Activated naive CD8-positive, alpha-beta T cell treated with anti-CD3 and anti-CD28 coated beads for 36 hours (primary cell): Measurements from ENCODE around the gene NPLOC4. TPM values are rescaled to one million over a fixed set of nuclear protein-coding genes. Genes with fewer than 3 reads are reported as not detected.

Experiments
- DNase-seq: peaks from one replicate; pipeline ENCODE4 v3.0.0; 2021
- H3K27ac Mint-ChIP-seq: one replicate; pipeline ENCODE4 v1.8.0; 2022; ENCODE audit warnings: mild to moderate bottlenecking, moderate library complexity, mixed read lengths
- H3K27me3 Mint-ChIP-seq: one replicate; pipeline ENCODE4 v1.8.0; 2022; ENCODE audit warnings: mild to moderate bottlenecking, mixed read lengths
- H3K36me3 Mint-ChIP-seq: one replicate; pipeline ENCODE4 v1.8.0; 2021; ENCODE audit warnings: mild to moderate bottlenecking, mixed read lengths
- H3K4me1 Mint-ChIP-seq: one replicate; pipeline ENCODE4 v1.8.0; 2021; ENCODE audit warnings: mixed read lengths
- H3K4me3 Mint-ChIP-seq: one replicate; pipeline ENCODE4 v1.8.0; 2022; ENCODE audit warnings: mild to moderate bottlenecking, moderate library complexity, mixed read lengths
- H3K9me3 Mint-ChIP-seq: one replicate; pipeline ENCODE4 v1.8.0; 2022; ENCODE audit warnings: mixed read lengths
- total RNA-seq, 2 experiments: library from RNA; stranded (reverse); gene quantifications; one replicate each; pipeline ENCODE4 v1.2.3, GENCODE V29; 2021

The NPLOC4 gene
- total RNA-seq, 2 experiments from 2014 or later, result 103 TPM

DNA sequence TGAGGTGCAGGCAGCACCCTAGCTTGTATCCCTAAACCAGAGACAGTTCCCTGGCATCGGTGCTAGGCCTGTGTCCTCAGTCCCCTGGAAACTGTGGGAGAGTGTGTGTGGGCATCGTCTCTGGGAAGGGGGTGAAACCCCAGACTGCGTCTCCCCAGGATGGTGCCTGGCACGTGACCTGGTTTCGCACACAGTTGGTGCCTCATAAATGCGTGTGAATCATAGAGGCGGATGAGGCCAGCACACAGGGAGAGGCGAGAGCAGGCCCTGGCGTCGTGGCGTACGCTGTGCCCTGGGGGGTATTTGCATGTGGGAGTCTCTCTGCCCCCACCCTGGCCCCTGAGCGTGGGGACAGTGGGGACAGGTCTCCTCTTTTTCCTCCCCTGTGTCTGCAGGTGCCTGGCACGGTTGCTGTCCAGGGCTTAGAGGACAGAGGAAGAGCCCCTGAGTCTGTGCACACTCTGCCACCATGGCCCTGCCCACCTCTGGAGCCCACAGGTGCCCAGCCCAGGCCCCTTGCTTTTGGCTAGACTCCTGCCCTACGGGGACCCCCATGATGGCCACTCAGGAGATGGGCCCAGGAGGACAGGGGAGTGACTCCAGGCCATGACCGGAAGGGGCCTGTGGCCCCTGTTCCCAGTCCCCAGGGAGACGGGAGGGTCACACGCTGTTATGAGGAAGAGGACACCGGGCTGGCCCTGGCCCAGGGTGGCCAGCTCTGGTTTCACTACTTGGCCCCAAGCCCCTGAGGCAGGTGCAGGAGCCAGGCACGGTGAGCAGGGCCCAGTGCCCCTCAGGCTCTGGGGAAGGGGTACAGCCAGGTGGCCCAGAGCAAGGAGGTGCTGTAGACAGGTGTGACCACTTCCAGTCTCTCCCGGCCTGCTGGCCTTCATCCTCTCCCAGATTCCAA lies 110.0 kb downstream of the NPLOC4 start:
- H3K27me3 Mint-ChIP-seq, result peaks cover 5% of the 10 kb centered on the region
- no peak for DNase-seq
- no peaks in the 10 kb centered on the region for H3K4me1 Mint-ChIP-seq
- no peaks in the 10 kb centered on the region for H3K36me3 Mint-ChIP-seq
- no peak overlapping the region for H3K4me3 Mint-ChIP-seq
- H3K9me3 Mint-ChIP-seq, result no peaks in the 10 kb centered on the region
- H3K27ac Mint-ChIP-seq, result no peak overlapping the region

GRCh38 chr17:81524865-81525159 lies 112.1 kb downstream of the NPLOC4 start:
- no peaks in the 10 kb centered on the region for H3K4me1 Mint-ChIP-seq
- no peak overlapping the region for H3K4me3 Mint-ChIP-seq
- H3K36me3 Mint-ChIP-seq, result no peaks in the 10 kb centered on the region

GRCh38 chr17:81524039-81524864 lies 112.7 kb downstream of the NPLOC4 start:
- no peak overlapping the region for H3K27ac Mint-ChIP-seq
- peaks cover 5% of the 10 kb centered on the region for H3K27me3 Mint-ChIP-seq
- H3K9me3 Mint-ChIP-seq, result no peaks in the 10 kb centered on the region
- H3K4me3 Mint-ChIP-seq, result no peak overlapping the region
- H3K4me1 Mint-ChIP-seq, result no peaks in the 10 kb centered on the region
- no peak for DNase-seq
- H3K36me3 Mint-ChIP-seq, result no peaks in the 10 kb centered on the region

More at GRCh38 chr17:81524865-81525159, 112.1 kb downstream of the NPLOC4 start:
- Mint-ChIP-seq H3K9me3 (no peaks in the 10 kb centered on the region), H3K27me3 (peaks cover 5% of the 10 kb centered on the region), H3K27ac (no peak overlapping the region)
- no peak for DNase-seq

DNA sequence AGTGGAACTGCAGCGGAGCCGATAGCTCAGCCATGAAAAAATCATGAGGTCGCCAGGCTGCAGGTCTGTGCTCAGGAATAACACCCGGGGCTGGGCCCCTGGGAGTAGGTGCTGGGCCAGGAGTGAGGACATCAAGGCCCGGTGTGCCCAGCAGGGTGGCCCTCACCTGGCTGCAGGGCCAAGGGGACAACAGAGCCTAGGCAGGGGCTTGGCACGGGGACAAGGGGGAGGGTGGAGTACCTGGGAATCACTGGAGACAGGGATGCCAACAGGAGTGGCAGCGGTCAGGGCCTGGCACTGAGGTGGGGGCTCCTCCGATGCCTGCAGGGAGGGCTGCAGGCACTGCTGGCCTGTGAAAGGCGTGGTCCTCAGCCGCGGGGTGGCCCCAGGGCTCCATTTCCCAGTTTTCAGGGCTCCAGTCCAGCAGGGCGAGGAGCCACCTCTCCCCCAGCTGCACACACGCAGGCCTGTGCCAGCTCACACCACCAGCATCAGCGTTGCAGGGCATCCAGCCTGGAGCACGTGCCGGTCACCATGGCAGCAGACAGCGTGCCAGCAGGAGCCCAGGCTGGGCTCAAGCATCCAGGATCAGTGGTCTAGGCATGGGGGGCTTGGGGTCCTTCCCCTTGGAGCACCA lies 113.4 kb downstream of the NPLOC4 start:
- Mint-ChIP-seq H3K27me3 (peaks cover 5% of the 10 kb centered on the region), H3K36me3 (no peaks in the 10 kb centered on the region), H3K4me3 (no peak overlapping the region), H3K9me3 (no peaks in the 10 kb centered on the region), H3K4me1 (no peaks in the 10 kb centered on the region), H3K27ac (no peak overlapping the region)
- DNase-seq, result no peak

- Mint-ChIP-seq H3K4me1 (peaks cover 5% of the 10 kb centered on the region), H3K27me3 (peaks cover 5% of the 10 kb centered on the region), H3K4me3 (no peak overlapping the region), H3K9me3 (no peaks in the 10 kb centered on the region), H3K36me3 (no peaks in the 10 kb centered on the region), H3K27ac (no peak overlapping the region)
- no peak for DNase-seq
Observed at GRCh38 chr17:81522491-81523401, 114.2 kb downstream of the NPLOC4 start.

- Mint-ChIP-seq H3K4me3 (peak overlapping the region; percentile 59), H3K27ac (peak overlapping the region; percentile 4), H3K36me3 (no peaks in the 10 kb centered on the region), H3K4me1 (peaks cover 14% of the 10 kb centered on the region), H3K27me3 (no peaks in the 10 kb centered on the region), H3K9me3 (no peaks in the 10 kb centered on the region)
- no peak for DNase-seq
Observed at GRCh38 chr17:81520021-81520901, 116.7 kb downstream of the NPLOC4 start.

- Mint-ChIP-seq H3K9me3 (no peaks in the 10 kb centered on the region), H3K27ac (no peak overlapping the region), H3K27me3 (no peaks in the 10 kb centered on the region), H3K4me3 (peak overlapping the region; percentile 59), H3K4me1 (peaks cover 14% of the 10 kb centered on the region), H3K36me3 (no peaks in the 10 kb centered on the region)
- peak; percentile 79 for DNase-seq
Observed at GRCh38 chr17:81519284-81520020, 117.5 kb downstream of the NPLOC4 start.

DNA sequence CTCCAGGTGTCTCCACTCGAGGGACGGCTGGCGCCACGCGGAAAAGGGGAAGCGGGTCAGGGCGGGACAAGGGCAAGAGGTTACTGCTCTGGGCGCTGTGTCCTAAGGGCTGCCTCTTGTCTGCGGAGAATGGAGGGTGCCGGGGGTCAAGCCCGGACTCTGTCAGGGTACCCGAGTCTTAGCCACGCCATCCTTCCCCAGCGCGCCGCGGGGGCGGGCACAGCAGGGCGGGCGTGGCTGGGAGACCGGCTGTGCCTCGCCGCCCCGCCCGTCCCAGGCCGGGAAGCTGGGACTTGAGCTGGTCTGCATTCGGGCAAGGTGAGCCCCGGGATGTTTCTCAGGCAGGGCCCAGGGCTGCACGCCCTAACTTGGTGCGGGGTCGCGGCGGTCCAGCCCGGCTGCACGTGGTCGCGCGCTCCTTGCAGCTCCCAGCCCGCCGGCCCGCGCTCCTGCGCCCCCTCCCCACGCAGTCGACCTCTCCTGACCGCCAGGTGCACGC lies 118.1 kb downstream of the NPLOC4 start:
- DNase-seq, result peak; percentile 50
- Mint-ChIP-seq H3K4me1 (peaks cover 14% of the 10 kb centered on the region), H3K4me3 (peak overlapping the region; percentile 2)

DNA sequence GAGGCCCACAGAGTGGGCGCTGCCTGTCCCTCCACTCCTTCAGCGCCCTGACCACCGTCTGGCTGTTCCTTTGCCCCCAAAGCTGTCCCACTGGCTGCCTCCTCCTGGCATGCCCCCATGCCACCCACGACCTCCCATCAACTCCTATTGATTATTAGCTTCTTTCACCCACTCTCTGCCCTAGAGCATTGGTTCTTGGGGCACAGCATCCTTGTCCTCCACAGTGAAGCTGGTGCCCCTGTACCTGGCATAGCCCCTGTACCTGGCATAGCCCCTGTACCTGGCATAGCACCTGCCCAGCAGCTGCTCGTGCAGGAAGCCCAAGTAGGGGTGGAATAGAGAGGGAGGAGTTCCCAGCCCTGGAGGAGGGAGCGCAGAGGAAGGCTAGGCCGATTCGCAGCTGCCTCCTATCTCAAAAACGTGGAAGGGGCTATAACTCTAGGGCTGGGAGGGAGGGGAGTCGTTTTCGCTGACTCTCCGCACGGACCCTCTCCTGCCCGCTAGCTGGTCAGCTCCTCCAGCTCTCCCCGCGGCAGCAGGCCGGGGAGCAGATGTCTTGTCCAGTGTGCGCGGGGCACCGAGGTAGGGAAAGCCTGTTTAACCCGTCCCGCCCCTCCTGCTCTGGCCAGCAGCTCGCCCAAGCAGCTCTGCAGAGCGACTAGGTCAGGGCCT lies 118.7 kb downstream of the NPLOC4 start:
- no peaks in the 10 kb centered on the region for H3K36me3 Mint-ChIP-seq
- H3K4me1 Mint-ChIP-seq, result peaks cover 14% of the 10 kb centered on the region
- H3K9me3 Mint-ChIP-seq, result no peaks in the 10 kb centered on the region
- H3K27ac Mint-ChIP-seq, result peak overlapping the region; percentile 79
- H3K4me3 Mint-ChIP-seq, result peak overlapping the region; percentile 52
- H3K27me3 Mint-ChIP-seq, result no peaks in the 10 kb centered on the region
- no peak for DNase-seq

More for the DNA sequence above, 118.1 kb downstream of the NPLOC4 start:
- no peaks in the 10 kb centered on the region for H3K27me3 Mint-ChIP-seq
- no peaks in the 10 kb centered on the region for H3K36me3 Mint-ChIP-seq
- no peak overlapping the region for H3K27ac Mint-ChIP-seq
- H3K9me3 Mint-ChIP-seq, result no peaks in the 10 kb centered on the region

- Mint-ChIP-seq H3K27me3 (no peaks in the 10 kb centered on the region), H3K36me3 (no peaks in the 10 kb centered on the region), H3K4me3 (peak overlapping the region; percentile 52), H3K27ac (peak overlapping the region; percentile 79), H3K9me3 (no peaks in the 10 kb centered on the region), H3K4me1 (peaks cover 14% of the 10 kb centered on the region)
- DNase-seq, result no peak
Observed at GRCh38 chr17:81517339-81518112, 119.4 kb downstream of the NPLOC4 start.

DNA sequence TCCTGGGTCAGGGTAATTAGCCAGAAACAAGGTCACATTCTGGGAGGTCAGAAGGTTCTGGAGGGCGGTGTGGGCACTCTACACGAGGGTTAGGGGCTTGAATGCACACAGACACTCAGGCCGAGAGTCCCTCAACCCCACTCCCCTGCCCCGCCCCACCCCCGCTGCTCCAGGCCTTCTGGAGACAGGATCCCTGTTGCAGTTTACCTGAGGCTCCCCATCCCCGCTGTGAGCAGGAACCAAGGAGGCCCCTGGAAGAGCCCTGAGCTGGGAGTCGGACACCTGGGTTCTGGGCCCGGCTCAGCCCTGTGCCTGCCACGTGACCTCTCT lies 119.9 kb downstream of the NPLOC4 start:
- no peaks in the 10 kb centered on the region for H3K9me3 Mint-ChIP-seq
- peaks cover 14% of the 10 kb centered on the region for H3K4me1 Mint-ChIP-seq
- H3K27me3 Mint-ChIP-seq, result peaks cover 1% of the 10 kb centered on the region
- peak overlapping the region; percentile 58 for H3K27ac Mint-ChIP-seq
- no peak overlapping the region for H3K4me3 Mint-ChIP-seq
- peaks cover 3% of the 10 kb centered on the region for H3K36me3 Mint-ChIP-seq
- DNase-seq, result no peak

- Mint-ChIP-seq H3K27ac (peak overlapping the region; percentile 58), H3K36me3 (peaks cover 9% of the 10 kb centered on the region), H3K4me3 (peak overlapping the region; percentile 90), H3K4me1 (peaks cover 14% of the 10 kb centered on the region), H3K9me3 (no peaks in the 10 kb centered on the region), H3K27me3 (peaks cover 7% of the 10 kb centered on the region)
- no peak for DNase-seq
Observed at GRCh38 chr17:81516439-81516838, 120.5 kb downstream of the NPLOC4 start.
